Hematopoietic multipotent progenitor cell treated with erythropoietin and hydrocortisone succinate and interleukin-3 and kit ligand, for 6 days (in vitro differentiated cells): ENCODE data around the gene OR4C45.
A peak's percentile ranks its signal among the peaks of the same experiment; 100 is the strongest.
"Not testable (repeated sequence)": the region's sequence is repeated elsewhere in the genome, so short reads cannot be mapped to it uniquely, and the experiment has no call there.

ENCODE experiments used
- DNase-seq: peaks from one replicate; pipeline ENCODE4 v3.0.0-alpha.2; 2015

OR4C45 gene

GRCh38 chr11:50032574-50032973 lies at the start of gene OR4C45:
TSS of gene OR4C45 (plus strand) at chr11:50032874.
- no peak for DNase-seq

- peak; percentile 94 for DNase-seq
These were observed 37.1 kb upstream of the OR4C45 start for GRCh38 chr11:49995565-49995964.

GRCh38 chr11:50030193-50030592 lies 2.5 kb upstream of the OR4C45 start:
- no peak for DNase-seq

DNA sequence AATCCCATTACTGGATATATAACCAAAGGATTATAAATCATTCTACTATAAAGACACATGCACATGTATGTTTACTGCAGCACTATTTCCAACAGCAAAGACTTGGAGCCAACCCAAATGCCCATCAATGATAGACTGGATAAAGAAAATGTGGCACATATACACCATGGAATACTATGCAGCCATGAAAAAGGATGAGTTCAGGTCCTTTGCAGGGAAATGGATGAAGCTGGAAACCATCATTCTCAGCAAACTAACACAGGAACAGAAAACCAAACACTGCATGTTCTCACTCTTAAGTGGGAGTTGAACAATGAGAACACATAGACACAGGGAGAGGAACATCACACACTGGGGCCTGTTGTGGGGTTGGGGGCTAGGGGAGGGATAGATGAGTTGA lies 3.6 kb downstream of the OR4C45 start:
- DNase-seq = not testable (repeated sequence)

GRCh38 chr11:50037251-50037650 lies 4.6 kb downstream of the OR4C45 start:
- DNase-seq = no peak

DNA sequence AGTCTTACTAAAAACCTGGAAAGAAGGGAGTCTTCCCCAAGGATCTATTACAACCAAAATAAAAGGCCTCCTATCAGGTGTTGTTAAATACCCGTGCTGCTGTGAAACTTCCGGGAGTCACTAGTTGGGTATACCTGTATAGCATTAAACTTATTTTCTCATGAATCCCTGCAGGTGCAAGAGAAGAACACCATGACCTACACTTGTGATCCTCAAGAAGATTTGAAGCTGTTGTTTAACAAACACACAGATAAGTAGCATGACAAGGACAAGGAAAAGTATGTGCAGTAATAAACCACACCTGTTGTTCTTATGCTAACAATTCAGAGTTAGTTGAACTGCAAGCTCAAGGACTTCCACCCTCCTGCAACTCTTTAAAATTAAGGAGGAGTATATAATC lies 12.0 kb downstream of the OR4C45 start:
- no peak for DNase-seq

DNA sequence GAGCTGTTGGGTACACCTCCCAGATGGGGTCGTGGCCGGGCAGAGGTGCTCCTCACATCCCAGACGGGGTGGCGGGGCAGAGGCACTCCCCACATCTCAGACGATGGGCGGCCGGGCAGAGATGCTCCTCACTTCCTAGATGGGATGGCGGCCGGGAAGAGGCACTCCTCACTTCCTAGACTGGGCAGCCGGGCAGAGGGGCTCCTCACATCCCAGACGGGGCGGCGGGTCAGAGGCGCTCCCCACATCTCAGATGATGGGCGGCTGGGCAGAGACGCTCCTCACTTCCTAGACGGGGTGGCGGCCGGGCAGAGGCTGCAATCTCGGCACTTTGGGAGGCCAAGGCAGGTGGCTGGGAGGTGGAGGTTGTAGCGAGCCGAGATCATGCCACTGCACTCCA lies 30.4 kb downstream of the OR4C45 start:
- not testable (repeated sequence) for DNase-seq

- no peak for DNase-seq
These were observed 37.7 kb downstream of the OR4C45 start for GRCh38 chr11:50070389-50070788.

- no peak for DNase-seq
These were observed 39.0 kb downstream of the OR4C45 start for GRCh38 chr11:50071584-50072225.

DNA sequence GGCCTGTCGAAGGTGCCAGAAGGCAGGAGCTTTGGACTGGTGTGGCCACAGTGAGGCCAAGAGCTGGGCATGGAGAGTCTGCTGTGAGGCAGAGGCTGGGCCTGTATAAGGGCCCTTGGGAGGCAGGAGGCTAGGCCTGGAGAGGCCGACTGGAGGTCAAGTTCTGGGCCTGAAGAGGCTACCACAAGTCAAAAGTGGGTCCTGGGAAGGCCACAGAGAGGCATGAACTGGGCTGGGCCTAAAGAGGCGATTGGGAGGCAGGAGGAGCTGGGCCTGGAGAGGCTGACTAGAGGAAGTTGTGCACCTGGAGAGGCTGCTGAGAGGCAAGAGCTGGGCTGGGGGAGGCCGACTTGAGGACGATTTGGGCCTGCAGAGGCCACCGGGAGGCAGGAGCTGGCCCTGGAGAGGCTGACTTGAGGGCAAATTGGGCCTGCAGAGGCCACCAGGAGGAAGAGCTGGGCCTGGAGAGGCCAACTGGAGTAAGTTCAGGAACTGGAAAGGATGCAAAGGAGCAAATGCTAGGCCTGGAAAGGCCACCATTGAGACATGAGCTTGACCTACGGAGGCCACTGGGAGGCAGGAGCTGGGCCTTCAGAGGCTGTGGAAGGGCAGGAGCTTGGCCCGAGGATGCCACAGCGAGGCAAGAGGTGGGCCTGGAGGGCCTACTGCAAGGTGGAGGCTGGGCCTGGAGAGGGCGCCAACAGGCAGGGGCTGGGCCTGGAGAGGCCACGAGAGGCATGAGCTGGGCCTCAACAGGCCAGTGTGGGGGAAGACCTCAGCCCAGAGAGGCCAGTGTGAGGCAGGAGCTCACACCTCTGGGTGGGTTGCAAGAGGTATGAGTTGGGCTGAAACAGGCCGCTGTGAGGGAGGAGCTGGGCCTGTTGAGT lies 39.8 kb downstream of the OR4C45 start:
- DNase-seq = no peak

DNA sequence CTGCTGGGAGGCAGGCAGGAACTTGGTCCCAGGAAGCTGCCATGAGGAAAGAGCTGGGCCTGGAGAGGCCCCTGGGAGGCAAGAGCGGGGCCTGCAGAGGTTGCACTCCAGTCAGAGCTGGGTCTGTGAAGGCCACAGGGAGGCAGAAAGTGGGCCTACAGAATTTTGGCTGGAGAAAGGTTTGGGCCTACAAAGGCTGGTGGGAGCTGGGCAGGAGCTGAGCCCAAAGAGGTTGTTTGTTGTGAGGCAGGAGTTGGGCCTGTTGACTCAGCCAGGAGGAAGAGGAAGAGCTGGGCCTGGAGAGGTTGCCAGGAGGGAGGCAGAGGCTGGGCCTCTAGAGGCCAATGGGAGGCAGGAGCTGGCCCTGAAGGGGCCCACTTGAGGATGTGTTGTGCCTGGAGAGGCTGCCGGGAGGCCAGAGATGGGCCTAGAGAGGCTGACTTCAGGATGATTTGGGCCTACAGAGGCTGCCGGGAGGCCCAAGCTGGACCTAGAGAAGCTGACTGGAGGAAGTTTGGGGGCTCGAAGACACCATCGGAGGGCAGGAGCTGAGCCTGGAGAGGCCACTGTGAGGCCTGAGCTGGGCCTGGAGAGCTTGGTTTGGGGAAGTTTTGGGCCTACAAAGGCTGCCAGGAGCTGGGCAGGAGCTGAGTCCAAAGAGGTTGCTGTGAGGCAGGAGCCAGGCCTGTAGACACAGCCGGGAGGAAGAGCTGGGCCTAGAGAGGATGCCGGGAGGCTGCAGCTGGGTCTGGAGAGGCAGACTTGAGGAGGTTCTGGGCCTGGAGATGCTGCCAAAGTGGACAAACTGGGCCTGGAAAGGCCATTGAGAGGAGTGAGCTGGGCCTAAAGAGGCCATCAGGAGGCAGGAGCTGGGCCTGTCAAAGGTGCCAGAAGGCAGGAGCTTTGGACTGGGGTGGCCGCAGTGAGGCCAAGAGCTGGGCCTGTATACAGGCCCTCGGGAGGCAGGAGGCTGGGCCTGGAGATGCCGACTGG lies 40.7 kb downstream of the OR4C45 start:
- DNase-seq = no peak

- no peak for DNase-seq
These were observed 41.5 kb downstream of the OR4C45 start for GRCh38 chr11:50074161-50074560.

DNA sequence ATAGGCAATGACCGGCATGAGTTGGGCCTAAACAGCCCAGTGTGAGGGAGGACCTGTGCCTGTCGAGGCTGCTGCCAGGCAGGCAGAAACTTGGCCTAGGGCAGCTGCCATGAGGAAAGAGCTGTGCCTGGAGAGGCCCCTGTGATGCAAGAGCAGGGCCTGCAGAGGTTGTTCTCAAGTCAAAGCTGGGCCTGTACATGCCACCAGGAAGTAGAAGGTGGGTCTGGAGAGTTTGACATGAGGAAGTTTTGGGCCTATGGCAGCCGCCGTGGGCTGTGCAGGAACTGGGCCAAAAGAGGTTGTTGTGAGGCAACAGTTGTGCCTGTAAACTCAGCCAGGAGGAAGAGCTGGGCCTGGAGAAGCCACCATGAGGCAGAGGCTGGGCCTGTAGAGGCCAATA lies 43.2 kb downstream of the OR4C45 start:
- no peak for DNase-seq

GRCh38 chr11:50077526-50077925 lies 44.9 kb downstream of the OR4C45 start:
- no peak for DNase-seq

DNA sequence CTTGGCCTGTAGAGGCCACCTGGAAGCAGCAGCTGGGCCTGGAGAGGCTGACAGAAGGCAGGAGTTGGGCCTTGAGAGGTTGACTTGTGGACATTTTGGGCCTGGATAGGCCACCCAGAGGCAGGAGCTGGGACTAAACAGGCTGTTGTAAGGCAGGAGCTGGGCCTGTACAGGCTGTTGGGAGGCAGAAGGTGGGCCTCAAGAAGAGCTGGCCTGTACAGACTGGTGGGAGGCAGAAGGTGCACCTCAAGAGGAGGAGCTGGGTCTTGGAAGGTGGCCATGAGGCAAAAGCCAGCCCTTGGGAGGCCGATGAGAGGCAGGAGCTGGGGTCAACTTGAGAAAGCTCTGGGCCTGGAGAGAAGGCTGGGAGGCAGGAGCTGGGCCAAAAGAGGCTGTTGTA lies 45.3 kb downstream of the OR4C45 start:
- no peak for DNase-seq

- DNase-seq = not testable (repeated sequence)
These were observed 46.3 kb downstream of the OR4C45 start for GRCh38 chr11:50078946-50079345.

- no peak for DNase-seq
These were observed 47.6 kb downstream of the OR4C45 start for GRCh38 chr11:50080256-50080655.
